ENCODE results near the gene ARHGEF18. TPM values are rescaled to one million over a fixed set of nuclear protein-coding genes. Genes with fewer than 3 reads are reported as not detected.
"Not testable (repeated sequence)": the region's sequence is repeated elsewhere in the genome, so short reads cannot be mapped to it uniquely, and the experiment has no call there.

Gene ARHGEF18
- total and polyA plus RNA-seq, 3 donors from 2014 or later, result 17.9 to 42.7 (median 33.4) TPM

- intact Hi-C loops (cut with DNase I; ENCODE audit: low total_unique reads), result loop anchor here (10.0 kb wide), 1 partner anchor 237 kb away; no protein-coding TSS in a partner anchor
- no peaks in the 10 kb centered on the region for H3K36me3 ChIP-seq (ENCODE audit: low read depth, missing control alignments)
- no peaks in the 10 kb centered on the region for H3K27me3 ChIP-seq
- H3K9me3 ChIP-seq, result no peaks in the 10 kb centered on the region
- H3K27ac ChIP-seq, result no peak overlapping the region
- peaks cover 4% of the 10 kb centered on the region for H3K4me1 ChIP-seq
- DNase-seq, result no peak
- TF ChIP-seq POLR2A (IDR thresholded peaks at IDR 0.05) (no peak), CTCF (IDR thresholded peaks at IDR 0.05) (no peak)
- H3K4me3 ChIP-seq, result no peak overlapping the region
- 89 to 91% methylated on average over 5 of the region's 5 CpGs for WGBS, 2 donors
These were observed 6.6 kb upstream of the ARHGEF18 start for GRCh38 chr19:7342143-7342542.

GRCh38 chr19:7346488-7346971, 2.2 kb upstream of the ARHGEF18 start:
- H3K36me3 ChIP-seq (ENCODE audit: low read depth, missing control alignments), result no peaks in the 10 kb centered on the region
- no peaks in the 10 kb centered on the region for H3K9me3 ChIP-seq
- H3K4me3 ChIP-seq, result no peak overlapping the region
- 77 to 94% methylated on average over 2 to 7 of the region's 7 CpGs for WGBS, 2 donors
- TF ChIP-seq CTCF (IDR thresholded peaks at IDR 0.05), result no peak
- no peak for TF ChIP-seq POLR2A (IDR thresholded peaks at IDR 0.05)
- no peak overlapping the region for H3K27ac ChIP-seq
- peaks cover under 1% of the 10 kb centered on the region for H3K4me1 ChIP-seq
- intact Hi-C loops (cut with DNase I; ENCODE audit: low total_unique reads), result loop anchor here (10.0 kb wide), 1 partner anchor 242 kb away; no protein-coding TSS in a partner anchor
- no peaks in the 10 kb centered on the region for H3K27me3 ChIP-seq
- no peak for DNase-seq

GRCh38 chr19:7346997-7347396, 1.7 kb upstream of the ARHGEF18 start:
- not testable (repeated sequence) for H3K4me3 ChIP-seq; H3K36me3 ChIP-seq (ENCODE audit: low read depth, missing control alignments); H3K9me3 ChIP-seq; DNase-seq; H3K27ac ChIP-seq; H3K4me1 ChIP-seq; H3K27me3 ChIP-seq
- intact Hi-C loops (cut with DNase I; ENCODE audit: low total_unique reads), result loop anchor here (10.0 kb wide), 1 partner anchor 242 kb away; no protein-coding TSS in a partner anchor
- 88 to 90% methylated on average over 6 to 7 of the region's 7 CpGs for WGBS, 2 donors

GRCh38 chr19:7349231-7349591, 474 bp downstream of the ARHGEF18 start:
- H3K4me3 ChIP-seq, result no peak overlapping the region
- H3K27ac ChIP-seq, result no peak overlapping the region
- intact Hi-C loops (cut with DNase I; ENCODE audit: low total_unique reads), result loop anchor here (10.0 kb wide), 1 partner anchor 244 kb away; no protein-coding TSS in a partner anchor
- H3K4me1 ChIP-seq, result no peaks in the 10 kb centered on the region
- no peaks in the 10 kb centered on the region for H3K36me3 ChIP-seq (ENCODE audit: low read depth, missing control alignments)
- DNase-seq, result no peak
- TF ChIP-seq POLR2A (IDR thresholded peaks at IDR 0.05), result no peak
- TF ChIP-seq CTCF (IDR thresholded peaks at IDR 0.05), result no peak
- 87 to 91% methylated on average over 9 of the region's 9 CpGs for WGBS, 2 donors
- H3K27me3 ChIP-seq, result no peaks in the 10 kb centered on the region
- no peaks in the 10 kb centered on the region for H3K9me3 ChIP-seq

- Histone ChIP-seq H3K4me3 (no peak overlapping the region), H3K27me3 (no peaks in the 10 kb centered on the region), H3K4me1 (no peaks in the 10 kb centered on the region), H3K36me3 (ENCODE audit: low read depth, missing control alignments) (no peaks in the 10 kb centered on the region), H3K27ac (no peak overlapping the region), H3K9me3 (no peaks in the 10 kb centered on the region)
- DNase-seq, result no peak
- intact Hi-C loops (cut with DNase I; ENCODE audit: low total_unique reads), result loop anchor here (10.0 kb wide), 1 partner anchor 245 kb away; no protein-coding TSS in a partner anchor
- 69 to 86% methylated on average over 4 to 8 of the region's 8 CpGs for WGBS, 2 donors
- no peak for TF ChIP-seq POLR2A (IDR thresholded peaks at IDR 0.05)
- TF ChIP-seq CTCF (IDR thresholded peaks at IDR 0.05), result no peak
These were observed 1.4 kb downstream of the ARHGEF18 start for GRCh38 chr19:7349961-7350711.

All from testis (tissue), 3 donors.